Activated naive CD4-positive, alpha-beta T cell treated with anti-CD3 and anti-CD28 coated beads for 36 hours (primary cell): ENCODE data around the gene OTOG. TPM values are rescaled to one million over a fixed set of nuclear protein-coding genes. Genes with fewer than 3 reads are reported as not detected.

Experiments
- CTCF ChIA-PET: fragments of 350-600 bp; sonication (Branson Sonifier 250); formaldehyde crosslinking; loops from one replicate; lab custom pipeline; 2021; ENCODE audit warnings: antibody characterized with exemption; lab: Charles Lee
- DNase-seq: peaks from one replicate; pipeline ENCODE4 v3.0.0-alpha.2; 2020
- H3K27ac Mint-ChIP-seq: one replicate; pipeline ENCODE4 v1.8.0; 2021; ENCODE audit warnings: mild to moderate bottlenecking, mixed read lengths
- H3K27me3 Mint-ChIP-seq: one replicate; pipeline ENCODE4 v1.8.0; 2021; ENCODE audit warnings: low read depth, mixed read lengths
- H3K36me3 Mint-ChIP-seq: one replicate; pipeline ENCODE4 v1.8.0; 2021; ENCODE audit warnings: low read depth, mixed read lengths
- H3K4me1 Mint-ChIP-seq: one replicate; pipeline ENCODE4 v1.8.0; 2021; ENCODE audit warnings: low read depth, mixed read lengths
- H3K4me3 Mint-ChIP-seq: one replicate; pipeline ENCODE4 v1.8.0; 2021; ENCODE audit warnings: mild to moderate bottlenecking, moderate library complexity, mixed read lengths
- H3K9me3 Mint-ChIP-seq: one replicate; pipeline ENCODE4 v1.8.0; 2021; ENCODE audit warnings: mixed read lengths
- intact Hi-C: fragments of 100-400 bp; cut with micrococcal nuclease; formaldehyde crosslinking; loops from one replicate; pipeline ENCODE4 v1.15.1; 2023
- total RNA-seq, 2 experiments: library from RNA; stranded (reverse); gene quantifications; one replicate each; pipeline ENCODE4 v1.2.3, GENCODE V29; 2021

OTOG gene
- total RNA-seq, 2 experiments from 2014 or later = not detected

- H3K27me3 Mint-ChIP-seq = no peaks in the 10 kb centered on the region
- no peak for DNase-seq
- CTCF ChIA-PET = interaction anchor here (0.7 to 3.5 kb wide), 3 partner anchors 107 to 146 kb away, joined by 3 to 41 read pairs (median 4); no protein-coding TSS in a partner anchor
- H3K4me3 Mint-ChIP-seq = no peak overlapping the region
- no peaks in the 10 kb centered on the region for H3K4me1 Mint-ChIP-seq
- no peak overlapping the region for H3K27ac Mint-ChIP-seq
- intact Hi-C loops = no loop called here
- no peaks in the 10 kb centered on the region for H3K36me3 Mint-ChIP-seq
- no peaks in the 10 kb centered on the region for H3K9me3 Mint-ChIP-seq
Observed at GRCh38 chr11:17529844-17530185, 17.2 kb upstream of the OTOG start.

- no peaks in the 10 kb centered on the region for H3K27me3 Mint-ChIP-seq
- H3K27ac Mint-ChIP-seq = no peak overlapping the region
- intact Hi-C loops = no loop called here
Observed at GRCh38 chr11:17531071-17531600, 15.9 kb upstream of the OTOG start.

GRCh38 chr11:17531636-17532113 is 15.4 kb upstream of the OTOG start:
- CTCF ChIA-PET = interaction anchor here (0.7 to 1.5 kb wide), 3 partner anchors 12 to 24 kb away, joined by 3 read pairs; no protein-coding TSS in a partner anchor
- Mint-ChIP-seq H3K4me1 (no peaks in the 10 kb centered on the region), H3K36me3 (no peaks in the 10 kb centered on the region), H3K4me3 (no peak overlapping the region), H3K9me3 (no peaks in the 10 kb centered on the region), H3K27me3 (no peaks in the 10 kb centered on the region), H3K27ac (no peak overlapping the region)
- intact Hi-C loops = no loop called here
- DNase-seq = no peak

More at GRCh38 chr11:17531071-17531600, 15.9 kb upstream of the OTOG start:
- no peak overlapping the region for H3K4me3 Mint-ChIP-seq
- DNase-seq = no peak
- H3K9me3 Mint-ChIP-seq = no peaks in the 10 kb centered on the region
- H3K36me3 Mint-ChIP-seq = no peaks in the 10 kb centered on the region
- CTCF ChIA-PET = interaction anchor here (0.6 to 1.5 kb wide), 3 partner anchors 11 to 23 kb away, joined by 3 read pairs; no protein-coding TSS in a partner anchor
- H3K4me1 Mint-ChIP-seq = no peaks in the 10 kb centered on the region

GRCh38 chr11:17532784-17533183 is 14.3 kb upstream of the OTOG start:
- CTCF ChIA-PET = interaction anchor here (0.9 to 1.3 kb wide), 2 partner anchors 16 to 149 kb away, joined by 3 read pairs; no protein-coding TSS in a partner anchor
- no peaks in the 10 kb centered on the region for H3K9me3 Mint-ChIP-seq
- H3K4me1 Mint-ChIP-seq = no peaks in the 10 kb centered on the region
- no peak for DNase-seq
- no peak overlapping the region for H3K4me3 Mint-ChIP-seq
- no peak overlapping the region for H3K27ac Mint-ChIP-seq
- H3K36me3 Mint-ChIP-seq = no peaks in the 10 kb centered on the region
- no peaks in the 10 kb centered on the region for H3K27me3 Mint-ChIP-seq
- intact Hi-C loops = no loop called here

GRCh38 chr11:17533341-17533740 is 13.7 kb upstream of the OTOG start:
- no peaks in the 10 kb centered on the region for H3K4me1 Mint-ChIP-seq
- H3K27ac Mint-ChIP-seq = no peak overlapping the region
- H3K27me3 Mint-ChIP-seq = no peaks in the 10 kb centered on the region
- no peak overlapping the region for H3K4me3 Mint-ChIP-seq
- H3K9me3 Mint-ChIP-seq = no peaks in the 10 kb centered on the region
- CTCF ChIA-PET = interaction anchor here (1.3 kb wide), 1 partner anchor 16 kb away, joined by 3 read pairs; no protein-coding TSS in a partner anchor
- intact Hi-C loops = no loop called here
- no peaks in the 10 kb centered on the region for H3K36me3 Mint-ChIP-seq
- no peak for DNase-seq

GRCh38 chr11:17533778-17534415 is 13.2 kb upstream of the OTOG start:
- no peaks in the 10 kb centered on the region for H3K36me3 Mint-ChIP-seq
- H3K27me3 Mint-ChIP-seq = no peaks in the 10 kb centered on the region
- H3K4me3 Mint-ChIP-seq = no peak overlapping the region
- intact Hi-C loops = no loop called here
- DNase-seq = no peak
- no peaks in the 10 kb centered on the region for H3K9me3 Mint-ChIP-seq
- no peaks in the 10 kb centered on the region for H3K4me1 Mint-ChIP-seq
- CTCF ChIA-PET = interaction anchor here (0.7 kb wide), 1 partner anchor 142 kb away, joined by 3 read pairs; no protein-coding TSS in a partner anchor
- H3K27ac Mint-ChIP-seq = no peak overlapping the region

- Mint-ChIP-seq H3K27me3 (no peaks in the 10 kb centered on the region), H3K27ac (no peak overlapping the region), H3K4me3 (no peak overlapping the region), H3K9me3 (no peaks in the 10 kb centered on the region), H3K36me3 (no peaks in the 10 kb centered on the region), H3K4me1 (no peaks in the 10 kb centered on the region)
- intact Hi-C loops = no loop called here
- DNase-seq = no peak
- CTCF ChIA-PET = no interaction called here
Observed at GRCh38 chr11:17535488-17535887, 11.6 kb upstream of the OTOG start.

GRCh38 chr11:17537261-17537660 is 9.8 kb upstream of the OTOG start:
- CTCF ChIA-PET = no interaction called here
- no peak for DNase-seq
- no peaks in the 10 kb centered on the region for H3K4me1 Mint-ChIP-seq

GRCh38 chr11:17538054-17538453 is 9.0 kb upstream of the OTOG start:
- H3K4me1 Mint-ChIP-seq = no peaks in the 10 kb centered on the region
- no peaks in the 10 kb centered on the region for H3K27me3 Mint-ChIP-seq
- intact Hi-C loops = no loop called here
- H3K36me3 Mint-ChIP-seq = no peaks in the 10 kb centered on the region
- no peak for DNase-seq
- H3K4me3 Mint-ChIP-seq = no peak overlapping the region
- no peak overlapping the region for H3K27ac Mint-ChIP-seq
- no peaks in the 10 kb centered on the region for H3K9me3 Mint-ChIP-seq
- CTCF ChIA-PET = no interaction called here

More at GRCh38 chr11:17537261-17537660, 9.8 kb upstream of the OTOG start:
- Mint-ChIP-seq H3K9me3 (no peaks in the 10 kb centered on the region), H3K27ac (no peak overlapping the region), H3K4me3 (no peak overlapping the region), H3K36me3 (no peaks in the 10 kb centered on the region), H3K27me3 (no peaks in the 10 kb centered on the region)
- intact Hi-C loops = no loop called here

- no peaks in the 10 kb centered on the region for H3K36me3 Mint-ChIP-seq
- DNase-seq = no peak
- peaks cover 4% of the 10 kb centered on the region for H3K27me3 Mint-ChIP-seq
- intact Hi-C loops = no loop called here
- peaks cover 1% of the 10 kb centered on the region for H3K4me1 Mint-ChIP-seq
- no peak overlapping the region for H3K27ac Mint-ChIP-seq
- no peak overlapping the region for H3K4me3 Mint-ChIP-seq
- CTCF ChIA-PET = no interaction called here
- no peaks in the 10 kb centered on the region for H3K9me3 Mint-ChIP-seq
Observed at GRCh38 chr11:17538731-17539130, 8.3 kb upstream of the OTOG start.

GRCh38 chr11:17540807-17541206 is 6.3 kb upstream of the OTOG start:
- H3K4me1 Mint-ChIP-seq = peaks cover 4% of the 10 kb centered on the region
- no peak overlapping the region for H3K27ac Mint-ChIP-seq
- H3K4me3 Mint-ChIP-seq = no peak overlapping the region
- DNase-seq = no peak
- CTCF ChIA-PET = interaction anchor here (2.7 kb wide), 1 partner anchor 13 kb away, joined by 19 read pairs; no protein-coding TSS in a partner anchor
- peaks cover 11% of the 10 kb centered on the region for H3K27me3 Mint-ChIP-seq
- no peaks in the 10 kb centered on the region for H3K9me3 Mint-ChIP-seq
- intact Hi-C loops = no loop called here
- no peaks in the 10 kb centered on the region for H3K36me3 Mint-ChIP-seq

- Mint-ChIP-seq H3K27me3 (peaks cover 15% of the 10 kb centered on the region), H3K36me3 (no peaks in the 10 kb centered on the region), H3K27ac (no peak overlapping the region), H3K4me3 (no peak overlapping the region), H3K4me1 (peaks cover 4% of the 10 kb centered on the region), H3K9me3 (no peaks in the 10 kb centered on the region)
- no peak for DNase-seq
- CTCF ChIA-PET = interaction anchor here (2.7 kb wide), 1 partner anchor 14 kb away, joined by 19 read pairs; no protein-coding TSS in a partner anchor
- intact Hi-C loops = no loop called here
Observed at GRCh38 chr11:17541330-17541885, 5.7 kb upstream of the OTOG start.
